GM21526 (cell line): Measurements from ENCODE around the gene ARAP3.
"Not testable (repeated sequence)": the region's sequence is repeated elsewhere in the genome, so short reads cannot be mapped to it uniquely, and the experiment has no call there.

ENCODE experiments used
- ATAC-seq: cut with Tn5 transposase; IDR thresholded peaks from one replicate; pipeline ENCODE4 v1.9.1; 2021; ENCODE audit warnings: moderate library complexity; ENCODE audit not compliant: unreplicated experiment, low FRiP score

Gene ARAP3, protein sequence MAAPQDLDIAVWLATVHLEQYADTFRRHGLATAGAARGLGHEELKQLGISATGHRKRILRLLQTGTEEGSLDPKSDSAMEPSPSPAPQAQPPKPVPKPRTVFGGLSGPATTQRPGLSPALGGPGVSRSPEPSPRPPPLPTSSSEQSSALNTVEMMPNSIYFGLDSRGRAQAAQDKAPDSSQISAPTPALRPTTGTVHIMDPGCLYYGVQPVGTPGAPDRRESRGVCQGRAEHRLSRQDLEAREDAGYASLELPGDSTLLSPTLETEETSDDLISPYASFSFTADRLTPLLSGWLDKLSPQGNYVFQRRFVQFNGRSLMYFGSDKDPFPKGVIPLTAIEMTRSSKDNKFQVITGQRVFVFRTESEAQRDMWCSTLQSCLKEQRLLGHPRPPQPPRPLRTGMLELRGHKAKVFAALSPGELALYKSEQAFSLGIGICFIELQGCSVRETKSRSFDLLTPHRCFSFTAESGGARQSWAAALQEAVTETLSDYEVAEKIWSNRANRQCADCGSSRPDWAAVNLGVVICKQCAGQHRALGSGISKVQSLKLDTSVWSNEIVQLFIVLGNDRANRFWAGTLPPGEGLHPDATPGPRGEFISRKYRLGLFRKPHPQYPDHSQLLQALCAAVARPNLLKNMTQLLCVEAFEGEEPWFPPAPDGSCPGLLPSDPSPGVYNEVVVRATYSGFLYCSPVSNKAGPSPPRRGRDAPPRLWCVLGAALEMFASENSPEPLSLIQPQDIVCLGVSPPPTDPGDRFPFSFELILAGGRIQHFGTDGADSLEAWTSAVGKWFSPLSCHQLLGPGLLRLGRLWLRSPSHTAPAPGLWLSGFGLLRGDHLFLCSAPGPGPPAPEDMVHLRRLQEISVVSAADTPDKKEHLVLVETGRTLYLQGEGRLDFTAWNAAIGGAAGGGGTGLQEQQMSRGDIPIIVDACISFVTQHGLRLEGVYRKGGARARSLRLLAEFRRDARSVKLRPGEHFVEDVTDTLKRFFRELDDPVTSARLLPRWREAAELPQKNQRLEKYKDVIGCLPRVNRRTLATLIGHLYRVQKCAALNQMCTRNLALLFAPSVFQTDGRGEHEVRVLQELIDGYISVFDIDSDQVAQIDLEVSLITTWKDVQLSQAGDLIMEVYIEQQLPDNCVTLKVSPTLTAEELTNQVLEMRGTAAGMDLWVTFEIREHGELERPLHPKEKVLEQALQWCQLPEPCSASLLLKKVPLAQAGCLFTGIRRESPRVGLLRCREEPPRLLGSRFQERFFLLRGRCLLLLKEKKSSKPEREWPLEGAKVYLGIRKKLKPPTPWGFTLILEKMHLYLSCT (N-terminal part only)

DNA sequence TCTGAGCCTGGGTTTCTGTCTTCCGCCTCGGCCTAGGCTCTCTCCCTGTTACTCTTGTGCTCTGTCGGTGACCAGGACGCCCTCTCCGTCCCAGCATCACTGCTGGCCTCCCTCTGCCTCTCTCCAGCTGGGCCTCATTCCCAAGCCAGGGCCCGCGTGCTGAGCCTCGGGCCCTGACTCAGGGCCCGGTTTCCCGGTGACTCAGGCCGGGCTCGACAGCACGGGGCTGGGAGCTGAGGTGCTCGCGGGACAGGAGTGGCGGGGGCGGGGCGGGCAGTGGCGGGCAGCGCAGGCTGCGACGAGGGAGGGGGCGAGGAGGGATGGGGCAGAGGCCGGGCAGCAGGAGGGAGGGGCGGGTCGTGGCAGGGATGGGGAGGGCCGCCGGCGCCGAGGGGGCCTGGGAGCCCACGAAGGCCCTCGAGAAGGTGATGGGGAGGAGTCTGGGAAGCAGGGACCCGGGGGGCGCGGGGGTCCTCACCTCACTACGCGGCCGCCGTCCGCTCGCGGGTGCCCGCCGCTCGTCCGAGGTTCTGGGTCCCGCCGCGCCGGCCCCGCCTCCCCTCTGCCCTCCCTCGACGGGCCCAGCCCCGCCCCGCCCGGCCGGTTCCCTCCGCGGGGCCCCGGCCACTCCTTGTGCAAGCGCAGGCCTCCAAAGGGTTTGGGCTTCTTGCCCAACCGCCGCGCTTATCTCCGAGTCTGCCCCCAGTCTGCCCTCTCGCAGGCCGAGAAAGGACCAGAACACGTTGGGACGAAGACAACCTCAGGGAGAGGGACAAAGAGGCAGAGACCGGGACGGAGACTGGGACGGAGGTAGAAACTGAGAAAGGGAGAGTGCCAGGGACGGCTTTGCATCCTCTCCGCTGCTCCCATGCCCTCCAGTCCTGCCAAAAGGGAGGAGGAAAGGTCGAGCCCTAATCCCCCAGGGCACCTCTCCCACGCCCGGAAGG is at the start of gene ARAP3:
TSS of gene ARAP3 (minus strand) at position 536 of the 947 bp plus-strand sequence. CDS start 1,744 bp downstream, outside the sequence.
- no peak for ATAC-seq

- no peak for ATAC-seq
Observed at GRCh38 chr5:141729387-141730006, 47.5 kb upstream of the ARAP3 start.

- no peak for ATAC-seq
Observed at GRCh38 chr5:141725891-141726290, 43.9 kb upstream of the ARAP3 start.

DNA sequence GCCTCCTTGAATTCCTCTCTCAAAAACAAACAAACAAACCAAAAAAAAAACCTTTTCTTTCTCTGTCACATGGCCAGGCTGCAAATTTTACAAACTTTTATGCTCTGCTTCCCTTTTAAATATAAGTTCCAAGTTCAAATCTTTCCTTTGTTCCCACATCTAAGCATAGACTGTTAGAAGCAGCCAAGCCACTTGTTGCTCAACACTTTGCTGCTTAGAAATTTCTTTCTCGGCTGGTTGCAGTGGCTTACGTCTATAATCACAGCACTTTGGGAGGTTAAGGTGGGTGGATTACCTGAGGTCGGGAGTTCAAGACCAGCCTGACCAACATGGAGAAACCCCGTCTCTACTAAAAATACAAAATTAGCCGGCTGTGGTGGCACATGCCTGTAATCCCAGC is 43.1 kb upstream of the ARAP3 start:
- ATAC-seq, result not testable (repeated sequence)

GRCh38 chr5:141722266-141722665 is 40.2 kb upstream of the ARAP3 start:
- no peak for ATAC-seq

DNA sequence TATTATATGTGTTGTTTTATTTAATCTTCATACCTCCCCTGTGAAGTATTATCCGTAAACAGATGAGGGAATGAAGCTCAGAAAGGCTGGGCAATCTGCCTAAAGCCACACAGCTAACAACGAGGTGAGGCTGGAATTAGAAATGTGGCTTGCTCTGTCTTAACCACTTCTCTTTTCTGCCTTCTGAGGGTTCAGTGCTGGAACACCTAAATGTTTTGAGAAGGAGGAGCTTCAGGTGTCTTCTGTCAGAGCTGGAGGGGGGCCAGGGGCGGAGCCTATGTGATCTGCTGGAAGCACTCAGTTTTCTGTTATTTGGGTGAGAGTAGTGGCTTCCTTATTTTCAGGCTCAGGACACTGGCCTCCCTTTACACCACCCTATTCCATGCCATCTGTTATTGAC is 35.0 kb upstream of the ARAP3 start:
- ATAC-seq, result no peak

DNA sequence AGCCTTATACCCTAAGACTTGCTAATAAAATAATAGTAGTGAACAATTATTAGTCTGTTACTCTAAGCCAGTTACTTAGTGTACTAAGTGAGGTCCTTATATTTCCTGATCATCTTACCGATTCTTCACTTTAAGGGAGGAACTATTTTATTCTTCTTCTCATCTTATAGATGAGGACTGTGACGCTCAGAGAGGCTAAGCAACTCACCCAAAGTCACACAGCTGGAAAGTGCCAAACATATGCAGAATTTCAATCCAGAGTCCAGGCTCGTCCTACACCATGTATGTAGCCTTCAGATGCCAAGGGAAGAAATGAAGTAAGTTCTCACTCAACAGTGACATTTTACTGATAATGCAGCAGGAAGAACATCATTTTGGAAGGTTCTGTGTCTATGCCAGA is 34.4 kb upstream of the ARAP3 start:
- ATAC-seq, result no peak

GRCh38 chr5:141716009-141716408 is 34.0 kb upstream of the ARAP3 start:
- ATAC-seq, result no peak

DNA sequence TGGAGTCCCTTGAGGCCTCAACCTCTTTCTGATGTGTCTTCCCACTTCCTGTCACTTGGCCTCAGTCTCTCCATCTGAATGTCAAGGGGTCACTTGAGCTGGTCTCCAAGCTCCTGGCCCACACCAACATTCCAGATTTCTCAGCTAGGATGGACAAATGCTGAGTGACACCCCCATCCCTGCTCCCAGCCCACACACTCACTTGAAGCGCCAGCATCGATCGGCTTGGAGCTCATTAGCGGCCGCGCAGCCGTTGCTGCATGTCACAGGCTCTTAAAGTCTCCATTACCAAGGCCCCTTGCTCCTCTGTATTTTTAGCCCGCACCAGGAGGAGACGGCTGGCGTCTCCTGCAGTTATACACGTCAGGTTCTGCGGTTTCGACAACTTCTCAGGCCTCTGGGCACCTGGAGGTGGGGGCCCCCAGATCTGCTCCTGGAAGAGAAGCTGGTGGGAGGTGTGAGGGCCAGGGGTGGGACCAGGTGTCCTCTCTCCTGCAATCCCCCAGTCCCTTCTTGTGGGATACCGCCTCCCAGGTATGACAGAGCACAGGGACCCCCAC is 33.4 kb upstream of the ARAP3 start:
- ATAC-seq, result no peak

GRCh38 chr5:141714542-141715310 is 32.7 kb upstream of the ARAP3 start:
- no peak for ATAC-seq

DNA sequence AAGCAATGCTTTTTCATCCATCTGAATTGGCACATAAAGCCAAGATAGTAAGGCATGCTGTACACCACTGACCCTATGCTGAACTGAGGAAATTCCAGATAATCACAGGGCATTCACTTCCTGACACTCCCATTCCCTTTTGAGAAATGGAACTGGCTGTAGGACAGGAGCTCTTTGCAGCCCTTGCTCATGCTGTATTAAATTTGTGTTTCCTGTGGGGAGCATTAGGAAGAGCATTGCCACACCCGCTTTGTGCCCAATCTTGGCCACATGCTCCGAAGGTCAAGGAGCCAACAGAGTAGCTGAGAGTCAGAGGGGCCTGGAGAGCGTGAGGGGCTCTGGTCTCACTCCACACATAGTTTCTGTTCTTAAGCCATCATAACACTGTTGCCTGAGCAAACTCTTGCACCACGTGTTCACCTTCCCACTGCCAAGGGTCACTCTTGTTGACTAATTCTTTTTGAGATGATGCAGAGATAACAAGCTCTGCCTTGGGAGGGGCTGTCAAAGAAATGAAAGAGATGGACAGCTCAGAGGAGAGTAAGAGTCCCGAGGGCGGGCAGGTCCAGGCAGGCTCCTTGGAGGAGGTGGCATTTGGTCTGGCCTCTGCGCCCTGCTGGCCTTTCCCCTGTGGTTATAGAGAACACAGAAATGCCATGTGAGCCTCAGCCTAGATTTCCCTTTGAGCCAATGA is 31.7 kb upstream of the ARAP3 start:
- ATAC-seq, result no peak

GRCh38 chr5:141711687-141712086 is 29.7 kb upstream of the ARAP3 start:
- no peak for ATAC-seq

DNA sequence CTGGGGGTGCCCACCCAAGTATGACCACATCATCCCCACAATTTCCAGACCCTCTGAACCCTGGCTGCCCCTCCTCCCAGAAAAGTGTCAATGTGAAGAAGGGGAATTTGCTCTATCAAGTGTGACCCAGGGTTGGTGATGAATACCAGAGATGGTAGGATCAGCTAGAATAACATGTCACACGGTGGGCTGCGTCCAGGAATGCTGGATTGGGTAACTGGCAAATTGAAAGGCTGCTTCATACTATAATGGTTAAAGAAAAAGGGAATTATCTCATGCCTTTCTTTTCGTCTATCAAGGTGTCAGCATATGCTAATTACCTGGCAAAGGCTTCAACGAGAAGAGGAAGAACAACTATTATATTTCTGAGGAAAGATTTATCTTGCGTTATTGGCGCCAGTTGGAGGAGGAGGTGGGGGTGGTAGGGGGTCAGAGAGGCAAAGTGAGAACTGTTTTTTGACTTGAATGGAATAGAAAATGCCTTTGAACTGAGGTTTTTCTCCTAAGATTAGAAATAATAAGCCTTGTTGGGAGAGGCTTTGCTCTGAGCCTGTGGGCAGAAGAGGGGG is 27.8 kb upstream of the ARAP3 start:
- no peak for ATAC-seq

DNA sequence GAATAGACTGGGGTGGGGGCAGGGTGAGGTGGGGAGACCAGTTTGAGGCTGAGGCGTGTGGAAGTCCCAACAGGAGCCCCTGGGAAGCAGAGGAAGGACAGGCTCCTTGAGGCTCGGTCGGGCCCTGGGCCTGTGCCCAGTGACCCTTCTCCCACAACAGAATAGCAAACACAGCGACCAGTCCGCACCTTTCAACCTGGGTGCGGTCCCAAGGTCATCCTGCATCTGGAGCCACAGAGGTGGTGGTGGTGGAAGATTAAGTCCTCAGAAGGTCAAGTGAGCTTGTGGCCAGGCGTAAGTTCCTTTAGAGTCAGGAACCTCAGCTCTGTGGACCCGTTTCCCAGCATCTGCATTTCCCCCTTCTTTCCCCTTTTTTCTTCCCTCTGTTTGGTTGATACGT is 26.0 kb upstream of the ARAP3 start:
- ATAC-seq, result no peak

- ATAC-seq, result no peak
Observed at GRCh38 chr5:141707510-141707909, 25.5 kb upstream of the ARAP3 start.

DNA sequence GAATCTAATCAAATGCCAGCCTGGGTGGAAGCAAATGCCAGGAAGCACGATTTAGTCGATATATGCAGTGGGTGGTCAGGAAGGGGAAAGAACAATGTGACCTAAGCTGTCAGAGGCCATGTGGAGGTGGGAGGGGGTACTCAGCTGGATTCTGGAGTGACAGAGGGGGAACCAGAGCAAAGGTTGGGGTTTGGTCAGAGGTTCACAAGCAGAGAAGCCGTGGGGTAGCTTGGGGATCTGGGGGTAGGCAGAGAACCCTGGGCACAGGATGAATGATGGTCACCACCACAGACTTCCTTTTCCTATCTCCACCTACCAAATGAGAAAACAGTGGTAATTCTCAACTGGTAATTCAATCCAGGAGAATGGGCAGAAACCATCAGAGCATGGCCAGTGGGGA is 24.1 kb upstream of the ARAP3 start:
- no peak for ATAC-seq

GRCh38 chr5:141705469-141705868 is 23.4 kb upstream of the ARAP3 start:
- ATAC-seq, result no peak
